HEK293 (cell line): Measurements from ENCODE around the gene RAB11FIP3.
A peak's percentile ranks its signal among the peaks of the same experiment; 100 is the strongest.

Source experiments
- CTCF ChIA-PET: fragments of 350-600 bp; formaldehyde crosslinking; extraction: SDS; loops from one replicate; lab custom pipeline; 2021; ENCODE audit warnings: antibody characterized with exemption; lab: Yijun Ruan, JAX
- POLR2A ChIA-PET: fragments of 300-600 bp; formaldehyde crosslinking; extraction: SDS; loops from one replicate; lab custom pipeline; 2020; ENCODE audit warnings: antibody characterized with exemption, inconsistent platforms; lab: Yijun Ruan, JAX
- H3K27ac ChIP-seq: fragments of 200-500 bp; sonication (Bioruptor generic); 2 replicates; pipeline ENCODE4 v1.5.1; 2014; ENCODE audit warnings: low read depth, low read length, control low read depth, inconsistent platforms; ENCODE audit errors: extremely low read depth
- H3K36me3 ChIP-seq, 2 experiments: fragments of 200-500 bp in 1 of 2; sonication (Bioruptor generic) in 1 of 2; 1 replicate in 1 of 2; 2 replicates in 1 of 2; pipeline ENCODE4 v1.5.1; 2014 to 2017; ENCODE audit warnings: inconsistent platforms in 2 of 2, low read length in 2 of 2; ENCODE audit not compliant: control insufficient read depth in 2 of 2, insufficient read depth in 1 of 2
- H3K4me1 ChIP-seq: fragments of 200-500 bp; sonication (Bioruptor generic); 2 replicates; pipeline ENCODE4 v1.5.1; 2014; ENCODE audit warnings: mild to moderate bottlenecking, low read length, inconsistent platforms; ENCODE audit not compliant: control insufficient read depth, insufficient read depth
- H3K4me3 ChIP-seq: 2 replicates; pipeline ENCODE4 v1.5.1; 2011; ENCODE audit warnings: low read depth, mild to moderate bottlenecking, control low read depth, low read length, moderate library complexity
- H3K9me3 ChIP-seq: fragments of 200-500 bp; sonication (Bioruptor generic); 2 replicates; pipeline ENCODE4 v1.5.1; 2014; ENCODE audit warnings: low read depth, low read length, inconsistent platforms; ENCODE audit not compliant: control insufficient read depth, insufficient read depth
- ATF2 ChIP-seq: fragments of 450-650 bp; formaldehyde crosslinking; IDR thresholded peaks from 2 replicates; pipeline ENCODE4 v1.5.1; 2016; ENCODE audit warnings: missing biosample characterization, missing genetic modification characterization, low read depth
- GLIS1 ChIP-seq: fragments of 450-650 bp; formaldehyde crosslinking; IDR thresholded peaks from 2 replicates; pipeline ENCODE4 v1.5.1; 2016; ENCODE audit warnings: missing biosample characterization, missing genetic modification characterization
- HIC1 ChIP-seq: fragments of 450-650 bp; formaldehyde crosslinking; IDR thresholded peaks from 2 replicates; pipeline ENCODE4 v1.5.1; 2016; ENCODE audit warnings: missing biosample characterization, missing genetic modification characterization
- IKZF3 ChIP-seq: fragments of 450-650 bp; IDR thresholded peaks from 2 replicates; pipeline ENCODE4 v1.5.0; 2018; ENCODE audit warnings: missing biosample characterization, mild to moderate bottlenecking, missing genetic modification characterization, moderate library complexity
- RBAK ChIP-seq: fragments of 450-650 bp; formaldehyde crosslinking; IDR thresholded peaks from 2 replicates; pipeline ENCODE4 v1.5.1; 2016; ENCODE audit warnings: missing biosample characterization, missing genetic modification characterization
- SCRT1 ChIP-seq: fragments of 450-650 bp; formaldehyde crosslinking; IDR thresholded peaks from 2 replicates; pipeline ENCODE4 v1.5.1; 2016; ENCODE audit warnings: missing biosample characterization, missing genetic modification characterization, borderline replicate concordance
- SCRT2 ChIP-seq: fragments of 450-650 bp; formaldehyde crosslinking; IDR thresholded peaks from 2 replicates; pipeline ENCODE4 v1.5.1; 2016; ENCODE audit warnings: missing biosample characterization, missing genetic modification characterization
- SP2 ChIP-seq: fragments of 450-650 bp; formaldehyde crosslinking; IDR thresholded peaks from 2 replicates; pipeline ENCODE4 v1.5.1; 2016; ENCODE audit warnings: missing biosample characterization, missing genetic modification characterization
- WT1 ChIP-seq: fragments of 450-650 bp; formaldehyde crosslinking; IDR thresholded peaks from 2 replicates; pipeline ENCODE4 v1.5.1; 2016; ENCODE audit warnings: missing biosample characterization, missing genetic modification characterization
- ZBTB10 ChIP-seq: fragments of 450-650 bp; formaldehyde crosslinking; IDR thresholded peaks from 2 replicates; pipeline ENCODE4 v1.5.1; 2016; ENCODE audit warnings: missing biosample characterization, missing genetic modification characterization
- ZBTB8A ChIP-seq: fragments of 450-650 bp; formaldehyde crosslinking; IDR thresholded peaks from 2 replicates; pipeline ENCODE4 v1.5.1; 2016; ENCODE audit warnings: missing biosample characterization, missing genetic modification characterization
- ZNF10 ChIP-seq: fragments of 450-650 bp; formaldehyde crosslinking; IDR thresholded peaks from 2 replicates; pipeline ENCODE4 v1.5.1; 2017; ENCODE audit warnings: missing biosample characterization, missing genetic modification characterization
- ZNF155 ChIP-seq: fragments of 450-650 bp; formaldehyde crosslinking; IDR thresholded peaks from 2 replicates; pipeline ENCODE4 v1.5.1; 2016; ENCODE audit warnings: missing biosample characterization, missing genetic modification characterization
- ZNF223 ChIP-seq: fragments of 450-650 bp; formaldehyde crosslinking; IDR thresholded peaks from 2 replicates; pipeline ENCODE4 v1.5.1; 2016; ENCODE audit warnings: missing biosample characterization, missing genetic modification characterization
- ZNF239 ChIP-seq: fragments of 450-650 bp; formaldehyde crosslinking; IDR thresholded peaks from 2 replicates; pipeline ENCODE4 v1.5.1; 2016; ENCODE audit warnings: missing biosample characterization, missing genetic modification characterization
- ZNF341 ChIP-seq: fragments of 450-650 bp; formaldehyde crosslinking; IDR thresholded peaks from 2 replicates; pipeline ENCODE4; 2016; ENCODE audit warnings: low read depth, missing biosample characterization, missing genetic modification characterization
- ZNF391 ChIP-seq: fragments of 450-650 bp; formaldehyde crosslinking; IDR thresholded peaks from 2 replicates; pipeline ENCODE4 v1.5.1; 2016; ENCODE audit warnings: low read depth, missing biosample characterization, missing genetic modification characterization, borderline replicate concordance
- ZNF513 ChIP-seq: fragments of 450-650 bp; IDR thresholded peaks from 2 replicates; pipeline ENCODE4 v1.5.1; 2018; ENCODE audit warnings: missing biosample characterization, missing genetic modification characterization
- ZNF600 ChIP-seq: fragments of 450-650 bp; formaldehyde crosslinking; IDR thresholded peaks from 2 replicates; pipeline ENCODE4 v1.5.1; 2016; ENCODE audit warnings: missing biosample characterization, missing genetic modification characterization
- TF ChIP-seq, protein P1 (sequence below): fragments of 450-650 bp; formaldehyde crosslinking; IDR thresholded peaks from 2 replicates; pipeline ENCODE4 v1.5.1; 2016; ENCODE audit warnings: missing biosample characterization, missing genetic modification characterization
- TF ChIP-seq, protein P2 (sequence below): fragments of 450-650 bp; formaldehyde crosslinking; IDR thresholded peaks from 2 replicates; pipeline ENCODE4 v1.5.1; 2016; ENCODE audit warnings: missing biosample characterization, missing genetic modification characterization

The RAB11FIP3 gene

GRCh38 chr16:397736-398332 is 27.6 kb upstream of the RAB11FIP3 start:
- no peak overlapping the region for H3K4me3 ChIP-seq
- ChIA-PET POLR2A (no interaction called here), CTCF (no interaction called here)
- peak overlapping the region; percentile 46; the same call in 1 of the 2 replicates for H3K27ac ChIP-seq
- peaks cover 0 to 27% of the 10 kb centered on the region in 2 experiments; a peak in 1 of 3 replicates for H3K36me3 ChIP-seq
- no peaks in the 10 kb centered on the region for H3K4me1 ChIP-seq
- H3K9me3 ChIP-seq = no peaks in the 10 kb centered on the region
- TF ChIP-seq, protein P1, sequence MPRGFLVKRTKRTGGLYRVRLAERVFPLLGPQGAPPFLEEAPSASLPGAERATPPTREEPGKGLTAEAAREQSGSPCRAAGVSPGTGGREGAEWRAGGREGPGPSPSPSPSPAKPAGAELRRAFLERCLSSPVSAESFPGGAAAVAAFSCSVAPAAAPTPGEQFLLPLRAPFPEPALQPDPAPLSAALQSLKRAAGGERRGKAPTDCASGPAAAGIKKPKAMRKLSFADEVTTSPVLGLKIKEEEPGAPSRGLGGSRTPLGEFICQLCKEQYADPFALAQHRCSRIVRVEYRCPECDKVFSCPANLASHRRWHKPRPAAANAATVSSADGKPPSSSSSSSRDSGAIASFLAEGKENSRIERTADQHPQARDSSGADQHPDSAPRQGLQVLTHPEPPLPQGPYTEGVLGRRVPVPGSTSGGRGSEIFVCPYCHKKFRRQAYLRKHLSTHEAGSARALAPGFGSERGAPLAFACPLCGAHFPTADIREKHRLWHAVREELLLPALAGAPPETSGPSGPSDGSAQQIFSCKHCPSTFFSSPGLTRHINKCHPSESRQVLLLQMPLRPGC (tag by site-specific recombination) = 0 out of 2 replicates have a peak, but pooled peaks have one; percentile 17
- TF ChIP-seq RBAK (no peak), ZNF513 (tag by site-specific recombination) (no peak), SCRT2 (peak; percentile 56; the same call in 1 of the 2 replicates), ZNF600 (tag by site-specific recombination) (peak; percentile 95; the same call in 1 of the 2 replicates), ZBTB8A (peak; percentile 60), ZNF223 (tag by site-specific recombination) (no peak), HIC1 (peak; percentile 29; the same call in 1 of the 2 replicates), ZNF10 (tag by site-specific recombination) (0 out of 2 replicates have a peak, but pooled peaks have one; percentile 21), ATF2 (tag by site-specific recombination) (no peak), GLIS1 (tag by site-specific recombination) (peak; percentile 41; the same call in 1 of the 2 replicates), ZNF239 (tag by site-specific recombination) (no peak), IKZF3 (tag by site-specific recombination) (peak; percentile 59; the same call in 1 of the 2 replicates), ZBTB10 (peak; percentile 52; the same call in 1 of the 2 replicates), ZNF391 (0 out of 2 replicates have a peak, but pooled peaks have one; percentile 14), ZNF341 (tag by site-specific recombination) (0 out of 2 replicates have a peak, but pooled peaks have one; percentile 13), WT1 (tag by site-specific recombination) (no peak), SP2 (tag by site-specific recombination) (peak; percentile 28; the same call in 1 of the 2 replicates), ZNF155 (tag by site-specific recombination) (no peak), SCRT1 (tag by site-specific recombination) (0 out of 2 replicates have a peak, but pooled peaks have one; percentile 21)
- TF ChIP-seq, protein P2, sequence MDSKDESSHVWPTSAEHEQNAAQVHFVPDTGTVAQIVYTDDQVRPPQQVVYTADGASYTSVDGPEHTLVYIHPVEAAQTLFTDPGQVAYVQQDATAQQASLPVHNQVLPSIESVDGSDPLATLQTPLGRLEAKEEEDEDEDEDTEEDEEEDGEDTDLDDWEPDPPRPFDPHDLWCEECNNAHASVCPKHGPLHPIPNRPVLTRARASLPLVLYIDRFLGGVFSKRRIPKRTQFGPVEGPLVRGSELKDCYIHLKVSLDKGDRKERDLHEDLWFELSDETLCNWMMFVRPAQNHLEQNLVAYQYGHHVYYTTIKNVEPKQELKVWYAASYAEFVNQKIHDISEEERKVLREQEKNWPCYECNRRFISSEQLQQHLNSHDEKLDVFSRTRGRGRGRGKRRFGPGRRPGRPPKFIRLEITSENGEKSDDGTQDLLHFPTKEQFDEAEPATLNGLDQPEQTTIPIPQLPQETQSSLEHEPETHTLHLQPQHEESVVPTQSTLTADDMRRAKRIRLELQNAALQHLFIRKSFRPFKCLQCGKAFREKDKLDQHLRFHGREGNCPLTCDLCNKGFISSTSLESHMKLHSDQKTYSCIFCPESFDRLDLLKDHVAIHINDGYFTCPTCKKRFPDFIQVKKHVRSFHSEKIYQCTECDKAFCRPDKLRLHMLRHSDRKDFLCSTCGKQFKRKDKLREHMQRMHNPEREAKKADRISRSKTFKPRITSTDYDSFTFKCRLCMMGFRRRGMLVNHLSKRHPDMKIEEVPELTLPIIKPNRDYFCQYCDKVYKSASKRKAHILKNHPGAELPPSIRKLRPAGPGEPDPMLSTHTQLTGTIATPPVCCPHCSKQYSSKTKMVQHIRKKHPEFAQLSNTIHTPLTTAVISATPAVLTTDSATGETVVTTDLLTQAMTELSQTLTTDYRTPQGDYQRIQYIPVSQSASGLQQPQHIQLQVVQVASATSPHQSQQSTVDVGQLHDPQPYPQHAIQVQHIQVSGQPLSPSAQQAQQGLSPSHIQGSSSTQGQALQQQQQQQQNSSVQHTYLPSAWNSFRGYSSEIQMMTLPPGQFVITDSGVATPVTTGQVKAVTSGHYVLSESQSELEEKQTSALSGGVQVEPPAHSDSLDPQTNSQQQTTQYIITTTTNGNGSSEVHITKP (tag by site-specific recombination) = peak; percentile 42
